Liver (tissue), 10 donors: Measurements from ENCODE around the gene UGGT2. TPM values are rescaled to one million over a fixed set of nuclear protein-coding genes. Genes with fewer than 3 reads are reported as not detected.

Source experiments
- DNase-seq: peaks from one replicate; pipeline ENCODE4 v3.0.0-alpha.2; 2017; ENCODE audit warnings: low spot score
- H3K27ac ChIP-seq, 2 donors: one replicate each; pipeline ENCODE4 v1.7.0; 2013; ENCODE audit warnings: inconsistent platforms in 2 of 2, low read length in 2 of 2, control low read depth in 1 of 2, low read depth in 1 of 2, mild to moderate bottlenecking in 1 of 2
- H3K27me3 ChIP-seq, 4 donors: one replicate each; pipeline versions ENCODE4 v1.6.1 to v1.7.0; 2013; ENCODE audit warnings: low read length in 3 of 4, inconsistent platforms in 1 of 4, mild to moderate bottlenecking in 1 of 4, moderate library complexity in 1 of 4; ENCODE audit not compliant: control insufficient read depth in 4 of 4, insufficient read depth in 4 of 4
- H3K36me3 ChIP-seq, 4 donors: one replicate each; pipeline versions ENCODE4 v1.6.1 to v1.7.0; 2013; ENCODE audit warnings: low read length in 3 of 4, mild to moderate bottlenecking in 3 of 4, low read depth in 1 of 4, moderate library complexity in 1 of 4; ENCODE audit not compliant: control insufficient read depth in 4 of 4, insufficient read depth in 3 of 4
- H3K4me1 ChIP-seq, 4 donors: one replicate each; pipeline versions ENCODE4 v1.6.1 to v1.7.0; 2013; ENCODE audit warnings: low read length in 3 of 4, mild to moderate bottlenecking in 3 of 4, moderate library complexity in 1 of 4; ENCODE audit not compliant: control insufficient read depth in 4 of 4, insufficient read depth in 4 of 4
- H3K4me3 ChIP-seq, 3 donors: one replicate each; pipeline versions ENCODE4 v1.6.1 to v1.7.0; 2013; ENCODE audit warnings: low read length in 3 of 3, control low read depth in 1 of 3, low read depth in 1 of 3, mild to moderate bottlenecking in 1 of 3
- H3K9ac ChIP-seq, 2 donors: one replicate each; pipeline ENCODE4 v1.7.0; 2013; ENCODE audit warnings: low read length in 2 of 2, mild to moderate bottlenecking in 2 of 2, moderate library complexity in 2 of 2, control low read depth in 1 of 2, low read depth in 1 of 2
- H3K9me3 ChIP-seq, 4 donors: one replicate each; pipeline versions ENCODE4 v1.6.1 to v1.7.0; 2013; ENCODE audit warnings: low read length in 3 of 4; ENCODE audit not compliant: control insufficient read depth in 4 of 4
- CTCF ChIP-seq: fragments of 150-350 bp; IDR thresholded peaks from 2 replicates; pipeline ENCODE4 v1.5.1; 2017; ENCODE audit warnings: improper control_type of control experiment, low read depth, low read length; ENCODE audit not compliant: missing input control
- EGR1 ChIP-seq, 2 donors: IDR thresholded peaks; 2 replicates each; pipeline ENCODE4 v1.6.1; 2016 to 2018; ENCODE audit warnings: antibody characterized with exemption in 2 of 2, low read depth in 2 of 2
- FOXA1 ChIP-seq: IDR thresholded peaks from 2 replicates; pipeline ENCODE4 v1.6.1; 2016; ENCODE audit warnings: antibody characterized with exemption
- FOXA2 ChIP-seq: IDR thresholded peaks from 2 replicates; pipeline ENCODE4 v1.6.1; 2016; ENCODE audit warnings: antibody characterized with exemption
- GABPA ChIP-seq, 2 donors: IDR thresholded peaks in 1 of 2; conservative IDR thresholded peaks in 1 of 2; 2 replicates each; pipeline ENCODE4 v1.6.1; 2016; ENCODE audit warnings: antibody characterized with exemption in 2 of 2, mild to moderate bottlenecking in 1 of 2, moderate library complexity in 1 of 2
- HNF4A ChIP-seq, 2 donors: conservative IDR thresholded peaks; 2 replicates each; pipeline ENCODE4 v1.6.1; 2016; ENCODE audit warnings: antibody characterized with exemption in 2 of 2, mild to moderate bottlenecking in 2 of 2
- HNF4G ChIP-seq: IDR thresholded peaks from 2 replicates; pipeline ENCODE4 v1.6.1; 2016; ENCODE audit warnings: antibody characterized with exemption
- MAX ChIP-seq: IDR thresholded peaks from 2 replicates; pipeline ENCODE4 v1.6.1; 2016; ENCODE audit warnings: antibody characterized with exemption
- RAD21 ChIP-seq, 2 donors: IDR thresholded peaks; 2 replicates each; pipeline ENCODE4 v1.6.1; 2016; ENCODE audit warnings: antibody characterized with exemption in 2 of 2, mild to moderate bottlenecking in 2 of 2
- REST ChIP-seq: IDR thresholded peaks from 2 replicates; pipeline ENCODE4 v1.6.1; 2016; ENCODE audit warnings: antibody characterized with exemption, mild to moderate bottlenecking
- TAF1 ChIP-seq: conservative IDR thresholded peaks from 2 replicates; pipeline ENCODE4 v1.6.1; 2016; ENCODE audit warnings: antibody characterized with exemption, mild to moderate bottlenecking
- YY1 ChIP-seq: IDR thresholded peaks from 2 replicates; pipeline ENCODE4 v1.6.1; 2016; ENCODE audit warnings: antibody characterized with exemption, mild to moderate bottlenecking
- ZBTB33 ChIP-seq: IDR thresholded peaks from 2 replicates; pipeline ENCODE4 v1.6.1; 2016; ENCODE audit warnings: antibody characterized with exemption
- WGBS: extraction: QIAGEN DNeasy Blood & Tissue Kit; methylation state at CpG from one replicate; pipeline ENCODE4 v1.1.7; 2013; 5-methylcytosine and 5-hydroxymethylcytosine counted together
- polyA plus RNA-seq, 2 donors: library from polyadenylated mRNA; stranded (reverse) in 1 of 2; unstranded in 1 of 2; fragments of 200-250 nt in 1 of 2; fragments of >200 nt in 1 of 2; fragmentation: Nextera tagmentation in 1 of 2; extraction: Ambion mirVana in 1 of 2; gene quantifications; one replicate each; pipeline versions ENCODE4 v1.2.1 to v1.2.3, GENCODE V29; 2013 to 2015
- small RNA-seq: library from RNA; depleted of rRNA; stranded (forward); fragments of <200 nt; gene quantifications from one replicate; pipeline ENCODE3, GENCODE V24; 2014
- total RNA-seq, 2 donors: library from RNA; depleted of rRNA; stranded (reverse); fragments of >200 nt; gene quantifications; one replicate each; pipeline ENCODE4 v1.2.3, GENCODE V29; 2014
- donor health status: healthy.
- donor health status: healthy.
- donor health status: healthy.
- donor health status: healthy.
- donor health status: healthy.

Gene UGGT2
- total and polyA plus RNA-seq, 4 donors, result 5.6 to 23.0 (median 13.2) TPM

DNA sequence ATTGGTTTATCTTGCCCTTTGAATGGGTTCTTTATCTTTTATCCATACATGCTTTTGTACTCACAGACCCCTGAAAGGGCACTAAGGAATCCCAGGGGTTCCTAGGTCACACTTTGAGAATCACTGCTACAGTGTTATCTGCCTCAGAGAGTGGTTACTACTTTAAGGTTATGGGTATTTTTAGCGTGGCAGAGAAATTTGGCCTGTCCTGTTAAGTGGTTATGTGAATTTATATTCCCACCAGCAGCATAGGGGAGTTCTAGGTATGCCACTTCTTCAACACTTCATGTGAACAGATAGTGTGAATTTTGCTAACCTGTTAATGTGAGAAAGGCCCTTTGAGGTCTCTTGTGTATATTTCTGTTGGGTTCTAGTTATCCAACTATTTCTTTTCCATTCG lies 300.5 kb downstream of the UGGT2 start:
- WGBS, result 89% methylated on average over 2 of the region's 2 CpGs
- H3K27ac ChIP-seq, result no peak overlapping the region

More for the DNA sequence above, 300.5 kb downstream of the UGGT2 start:
- H3K4me1 ChIP-seq, result peaks cover 0 to 2% (median 0%) of the 10 kb centered on the region in 4 donors
- peaks cover 0 to 2% (median 0%) of the 10 kb centered on the region in 4 donors for H3K36me3 ChIP-seq
- DNase-seq, result no peak
- H3K27me3 ChIP-seq, result no peaks in the 10 kb centered on the region
- TF ChIP-seq ZBTB33 (no peak), HNF4A (conservative IDR thresholded peaks at IDR 0.05) (no peak), RAD21 (IDR thresholded peaks at IDR 0.05) (no peak), FOXA1 (no peak), MAX (no peak), CTCF (no peak), HNF4G (no peak), REST (no peak), GABPA (IDR thresholded peaks at IDR 0.05 in 1 of 2, conservative IDR thresholded peaks at IDR 0.05 in 1 of 2) (no peak), YY1 (no peak), TAF1 (no peak), EGR1 (IDR thresholded peaks at IDR 0.05; ENCODE audit: low read depth in 2 of 2) (no peak), FOXA2 (no peak)
- H3K9me3 ChIP-seq, result no peaks in the 10 kb centered on the region
- H3K4me3 ChIP-seq, result no peak overlapping the region
- no peak overlapping the region for H3K9ac ChIP-seq

Small RNA genes lying within 50 kb of the gene (small RNA-seq; reads per million reads assigned to genes)
- gene HMGN1P24, result not detected

Other genes with a start within 250 kb of the UGGT2 start
- not detected for gene HS6ST3, start 36.7 kb upstream of the UGGT2 start, total RNA-seq
- gene HS6ST3, start 36.7 kb upstream of the UGGT2 start, polyA plus RNA-seq, result under 1 TPM in 1 of 2 donors, not detected in 1; under 0.01 TPM